HEK293T (cell line): Measurements from ENCODE around the gene AGRP.
A peak's percentile ranks its signal among the peaks of the same experiment; 100 is the strongest.

Source experiments
- CTCF ChIA-PET: fragments of 350-600 bp; formaldehyde crosslinking; extraction: SDS; loops from one replicate; lab custom pipeline; 2021; ENCODE audit warnings: antibody characterized with exemption, inconsistent platforms; lab: Yijun Ruan, JAX
- POLR2A ChIA-PET: fragments of 350-600 bp; formaldehyde crosslinking; extraction: SDS; loops from one replicate; lab custom pipeline; 2020; ENCODE audit warnings: antibody characterized with exemption, inconsistent platforms; lab: Yijun Ruan, JAX
- DNase-seq: peaks from one replicate; pipeline ENCODE4 v3.0.0; 2012; ENCODE audit warnings: mixed read lengths; ENCODE audit errors: extremely low spot score
- ARNT ChIP-seq: fragments of 450-650 bp; IDR thresholded peaks from 2 replicates; pipeline ENCODE4 v1.6.1; 2017; ENCODE audit warnings: mild to moderate bottlenecking
- BHLHE40 ChIP-seq: fragments of 450-650 bp; IDR thresholded peaks from 2 replicates; pipeline ENCODE4 v1.6.1; 2016; ENCODE audit warnings: mild to moderate bottlenecking, moderate library complexity, borderline replicate concordance
- CTBP1 ChIP-seq: fragments of 450-650 bp; IDR thresholded peaks from 2 replicates; pipeline ENCODE4 v1.6.1; 2016; ENCODE audit warnings: borderline replicate concordance
- ELF4 ChIP-seq: fragments of 450-650 bp; IDR thresholded peaks from 2 replicates; pipeline ENCODE4 v1.6.1; 2017; ENCODE audit warnings: antibody characterized with exemption
- FOXA1 ChIP-seq: fragments of 450-650 bp; IDR thresholded peaks from 2 replicates; pipeline ENCODE4 v1.6.1; 2016; ENCODE audit warnings: mild to moderate bottlenecking
- FOXK2 ChIP-seq: fragments of 450-650 bp; IDR thresholded peaks from 2 replicates; pipeline ENCODE4 v1.6.1; 2016; ENCODE audit warnings: mild to moderate bottlenecking
- FOXM1 ChIP-seq: fragments of 450-650 bp; IDR thresholded peaks from 2 replicates; pipeline ENCODE4 v1.6.1; 2017; ENCODE audit warnings: mild to moderate bottlenecking, borderline replicate concordance
- HDGF ChIP-seq: fragments of 450-650 bp; IDR thresholded peaks from 2 replicates; pipeline ENCODE4 v1.6.1; 2017; ENCODE audit warnings: antibody characterized with exemption, borderline replicate concordance
- L3MBTL2 ChIP-seq: fragments of 450-650 bp; conservative IDR thresholded peaks from 2 replicates; pipeline ENCODE4 v1.6.1; 2016; ENCODE audit warnings: mild to moderate bottlenecking
- LEF1 ChIP-seq: fragments of 450-650 bp; IDR thresholded peaks from 2 replicates; pipeline ENCODE4 v1.6.1; 2017; ENCODE audit warnings: mild to moderate bottlenecking, borderline replicate concordance
- NFRKB ChIP-seq: fragments of 450-650 bp; IDR thresholded peaks from 2 replicates; pipeline ENCODE4 v1.6.1; 2016; ENCODE audit warnings: mild to moderate bottlenecking, moderate library complexity
- PKNOX1 ChIP-seq: fragments of 450-650 bp; IDR thresholded peaks from 2 replicates; pipeline ENCODE4 v1.6.1; 2016
- SP1 ChIP-seq: fragments of 450-650 bp; IDR thresholded peaks from 2 replicates; pipeline ENCODE4 v1.6.1; 2017
- SUZ12 ChIP-seq: fragments of 450-650 bp; IDR thresholded peaks from 2 replicates; pipeline ENCODE4 v1.6.1; 2016; ENCODE audit warnings: mild to moderate bottlenecking
- TARDBP ChIP-seq: fragments of 450-650 bp; IDR thresholded peaks from 2 replicates; pipeline ENCODE4 v1.6.1; 2016
- ZNF384 ChIP-seq: fragments of 450-650 bp; IDR thresholded peaks from 2 replicates; pipeline ENCODE4 v1.6.1; 2016

Gene AGRP

GRCh38 chr16:67481561-67482232, 1.6 kb downstream of the AGRP start:
- TF ChIP-seq HDGF (no peak), LEF1 (no peak), BHLHE40 (no peak), CTBP1 (no peak), PKNOX1 (no peak), SP1 (no peak), ARNT (no peak)
- ChIA-PET POLR2A (interaction anchor here (0.7 to 1.6 kb wide), 10 partner anchors 9 to 178 kb away, joined by 3 to 11 read pairs (median 3); partner anchors contain the start of genes ACD, KCTD19 and LRRC36), CTCF (interaction anchor here (0.6 to 2.7 kb wide), 11 partner anchors 8 to 1057 kb away, joined by 3 to 12 read pairs (median 7); partner anchors contain the start of genes CARMIL2 and HSD11B2)
- no peak for DNase-seq

GRCh38 chr16:67480833-67481560, 2.4 kb downstream of the AGRP start, which contains the start of gene ATP6V0D1:
Gene ATP6V0D1 (minus strand): TSS chr16:67481157. CDS start chr16:67481086, 71 bp downstream.
- ChIA-PET POLR2A (interaction anchor here (0.5 to 1.6 kb wide), 15 partner anchors 10 to 179 kb away, joined by 3 to 11 read pairs (median 3); partner anchors contain the start of genes ACD, CTCF, KCTD19 and LRRC36), CTCF (interaction anchor here (0.6 to 2.7 kb wide), 12 partner anchors 9 to 1056 kb away, joined by 3 to 12 read pairs (median 6); partner anchors contain the start of genes CARMIL2 and HSD11B2)
- peak; percentile 99 for DNase-seq
- TF ChIP-seq FOXM1 (no peak), FOXK2 (no peak), ZNF384 (no peak), ARNT (no peak), TARDBP (no peak), FOXA1 (no peak), BHLHE40 (no peak), LEF1 (no peak), HDGF (no peak), PKNOX1 (peak; percentile 84), ELF4 (peak; percentile 97), NFRKB (no peak), L3MBTL2 (peak; percentile 33; the same call in 1 of the 2 replicates), SP1 (no peak), CTBP1 (no peak), SUZ12 (no peak)

GRCh38 chr16:67477960-67478554, 5.3 kb downstream of the AGRP start:
- ChIA-PET CTCF (interaction anchor here (0.5 to 1.1 kb wide), 2 partner anchors 25 to 43 kb away, joined by 3 to 4 read pairs; no protein-coding TSS in a partner anchor), POLR2A (no interaction called here)
- no peak for DNase-seq
- TF ChIP-seq L3MBTL2 = no peak
- TF ChIP-seq HDGF = no peak
- TF ChIP-seq SP1 = no peak
- no peak for TF ChIP-seq LEF1
- TF ChIP-seq CTBP1 = no peak
- no peak for TF ChIP-seq ZNF384
- no peak for TF ChIP-seq ELF4
- no peak for TF ChIP-seq ARNT
- TF ChIP-seq PKNOX1 = no peak
- TF ChIP-seq FOXK2 = no peak
- TF ChIP-seq SUZ12 = no peak
- no peak for TF ChIP-seq BHLHE40
- no peak for TF ChIP-seq TARDBP
- TF ChIP-seq FOXM1 = no peak
- no peak for TF ChIP-seq FOXA1
- TF ChIP-seq NFRKB = no peak

- ChIA-PET POLR2A (no interaction called here), CTCF (no interaction called here)
- TF ChIP-seq CTBP1 = no peak
- TF ChIP-seq FOXA1 = no peak
- TF ChIP-seq L3MBTL2 = no peak
- no peak for TF ChIP-seq SUZ12
- TF ChIP-seq PKNOX1 = no peak
- TF ChIP-seq ZNF384 = no peak
- no peak for TF ChIP-seq ELF4
- no peak for TF ChIP-seq FOXK2
- TF ChIP-seq FOXM1 = no peak
- TF ChIP-seq ARNT = no peak
- TF ChIP-seq SP1 = no peak
- no peak for TF ChIP-seq TARDBP
- TF ChIP-seq LEF1 = no peak
- TF ChIP-seq BHLHE40 = no peak
- no peak for TF ChIP-seq NFRKB
- no peak for TF ChIP-seq HDGF
- DNase-seq = no peak
Observed at GRCh38 chr16:67474551-67475455, 8.5 kb downstream of the AGRP start.
